ENCODE results near the gene TRMT10B.
"Not testable (repeated sequence)": the region's sequence is repeated elsewhere in the genome, so short reads cannot be mapped to it uniquely, and the experiment has no call there.

The TRMT10B gene

GRCh38 chr9:37801959-37802711 lies 48.5 kb downstream of the TRMT10B start:
- DNase-seq: no peak

DNA sequence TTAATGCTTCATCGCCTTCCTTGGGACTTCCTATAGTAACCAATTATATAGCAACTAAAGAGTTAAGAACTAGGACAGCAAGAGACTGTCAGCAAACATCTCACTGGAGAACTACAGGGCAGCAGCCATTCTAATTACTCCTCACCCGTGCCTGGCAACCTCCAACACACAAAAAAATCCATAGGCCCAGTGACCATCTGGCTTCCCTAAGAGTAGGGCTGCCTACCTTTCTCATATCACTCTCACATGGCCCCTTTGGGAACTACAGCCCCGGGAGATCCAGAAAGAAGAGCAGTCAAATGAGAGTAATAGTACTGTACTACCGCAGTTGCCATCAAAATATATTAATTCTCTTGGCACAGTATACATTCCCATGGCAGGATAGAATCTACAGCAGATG lies 52.7 kb downstream of the TRMT10B start:
- peak; percentile 68 for DNase-seq

- DNase-seq: not testable (repeated sequence)
Measured at GRCh38 chr9:37809676-37810075, 56.1 kb downstream of the TRMT10B start.

- no peak for DNase-seq
Measured at GRCh38 chr9:37811906-37812476, 58.4 kb downstream of the TRMT10B start.

DNA sequence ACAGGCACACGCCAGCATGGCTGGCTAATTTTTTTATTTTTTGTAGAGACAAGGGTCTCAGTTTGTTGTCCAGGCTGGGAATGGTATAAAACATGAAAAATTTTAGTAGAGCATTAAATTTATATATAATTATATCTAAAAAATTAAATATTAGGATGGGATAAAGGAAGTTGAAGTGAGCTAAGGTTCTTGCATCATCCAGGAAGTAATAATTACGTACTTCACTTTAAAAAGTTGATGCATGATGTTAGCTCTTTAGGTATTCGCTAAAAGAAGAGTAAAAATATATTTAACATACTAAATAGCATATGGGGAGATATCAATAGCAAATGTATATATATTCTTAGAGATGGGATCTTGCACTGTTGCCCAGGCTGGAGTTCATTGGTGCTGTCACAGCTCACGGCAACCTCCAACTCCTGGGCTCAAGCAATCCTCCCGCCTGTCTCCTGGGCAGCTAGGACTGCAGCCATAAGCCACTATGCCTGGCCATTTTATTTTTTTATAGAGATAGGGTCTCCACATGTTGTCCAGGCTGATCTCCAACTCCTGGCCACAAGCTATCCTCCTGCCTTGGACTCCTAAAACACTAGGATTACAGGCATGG lies 59.3 kb downstream of the TRMT10B start:
- DNase-seq: no peak

GRCh38 chr9:37818849-37819248 lies 65.2 kb downstream of the TRMT10B start:
- DNase-seq: no peak

GRCh38 chr9:37820142-37820541 lies 66.5 kb downstream of the TRMT10B start:
- no peak for DNase-seq

GRCh38 chr9:37825174-37825573 lies 71.6 kb downstream of the TRMT10B start:
- not testable (repeated sequence) for DNase-seq

GRCh38 chr9:37827483-37828165 lies 74.0 kb downstream of the TRMT10B start:
- no peak for DNase-seq

Data from NCI-H2171 (cell line).